PC-3 (cell line): ENCODE data around the gene DAPK1. TPM values are rescaled to one million over a fixed set of nuclear protein-coding genes. Genes with fewer than 3 reads are reported as not detected.

ENCODE experiments used
- ATAC-seq: fragments of 200-7000 bp; cut with Tn5 transposase; 2 replicates; pipeline ENCODE4 v1.9.1; 2020; ENCODE audit warnings: mild to moderate bottlenecking, moderate library complexity
- BruUV-seq: library from RNA; stranded (reverse); fragments of 400-500 nt; replicated peaks from 2 replicates; lab custom pipeline; 2021; lab: Mats Ljungman, UMichigan
- CTCF ChIA-PET: fragments of 300-600 bp; sonication (Branson Sonifier 250); formaldehyde crosslinking; loops from one replicate; lab custom pipeline; 2022; ENCODE audit warnings: antibody characterized with exemption; lab: Charles Lee
- POLR2A ChIA-PET: fragments of 300-600 bp; sonication (Branson Sonifier 250); formaldehyde crosslinking; loops from one replicate; lab custom pipeline; 2022; ENCODE audit warnings: antibody characterized with exemption; ENCODE audit not compliant: unreplicated experiment; lab: Charles Lee
- DNase-seq: peaks from one replicate; pipeline ENCODE4 v3.0.0-alpha.2; 2015
- H2AFZ ChIP-seq: fragments of 300-600 bp; sonication (generic); 2 replicates; pipeline ENCODE4 v1.6.0; 2016; ENCODE audit warnings: antibody characterized with exemption, low read length
- H3F3A ChIP-seq: fragments of 300-600 bp; sonication (generic); one replicate; pipeline ENCODE4 v1.6.0; 2017; ENCODE audit warnings: antibody characterized with exemption, low read length, control low read depth, mild to moderate bottlenecking; ENCODE audit not compliant: unreplicated experiment
- H3K27ac ChIP-seq: fragments of 300-600 bp; sonication (generic); 2 replicates; pipeline ENCODE4 v1.5.1; 2016; ENCODE audit warnings: mild to moderate bottlenecking, low read length
- H3K27me3 ChIP-seq: fragments of 300-600 bp; sonication (generic); 2 replicates; pipeline ENCODE4 v1.6.1; 2016; ENCODE audit warnings: low read length, mixed read lengths
- H3K36me3 ChIP-seq: fragments of 300-600 bp; sonication (generic); 2 replicates; pipeline ENCODE4 v1.6.1; 2016; ENCODE audit warnings: low read depth, mixed run types, low read length, mixed read lengths
- H3K4me1 ChIP-seq: fragments of 300-600 bp; sonication (generic); 2 replicates; pipeline ENCODE4 v1.5.1; 2016; ENCODE audit warnings: low read length; ENCODE audit not compliant: insufficient read depth
- H3K4me2 ChIP-seq: fragments of 300-600 bp; sonication (generic); 2 replicates; pipeline ENCODE4 v1.6.0; 2016; ENCODE audit warnings: low read length
- H3K4me3 ChIP-seq: fragments of 300-600 bp; sonication (generic); 2 replicates; pipeline ENCODE4 v1.5.1; 2016; ENCODE audit warnings: mild to moderate bottlenecking, low read length, mixed read lengths
- H3K79me2 ChIP-seq: fragments of 300-600 bp; sonication (generic); 2 replicates; pipeline ENCODE4 v1.6.1; 2017; ENCODE audit warnings: low read length, mixed read lengths
- H3K9ac ChIP-seq: fragments of 300-600 bp; sonication (generic); 2 replicates; pipeline ENCODE4 v1.6.0; 2016; ENCODE audit warnings: mild to moderate bottlenecking, low read length
- H3K9me2 ChIP-seq: fragments of 300-600 bp; sonication (generic); replicated peaks from 2 replicates; pipeline ENCODE4 v1.6.1; 2016; ENCODE audit warnings: mixed run types, low read length, mixed read lengths
- H3K9me3 ChIP-seq: fragments of 300-600 bp; sonication (generic); 2 replicates; pipeline ENCODE4 v1.6.1; 2016; ENCODE audit warnings: low read length, mixed read lengths
- H4K20me1 ChIP-seq: fragments of 300-600 bp; sonication (generic); 2 replicates; pipeline ENCODE4 v1.6.1; 2016; ENCODE audit warnings: low read length, mixed read lengths
- EZH2 ChIP-seq: fragments of 300-600 bp; sonication (generic); IDR thresholded peaks from one replicate; pipeline ENCODE4 v1.6.1; 2017; ENCODE audit warnings: antibody characterized with exemption, mild to moderate bottlenecking, low read length; ENCODE audit not compliant: unreplicated experiment
- EZH2phosphoT487 ChIP-seq: fragments of 300-600 bp; sonication (generic); IDR thresholded peaks from 2 replicates; pipeline ENCODE4 v1.6.1; 2018; ENCODE audit warnings: mild to moderate bottlenecking, antibody characterized with exemption, low read length, borderline replicate concordance
- intact Hi-C: fragments of 100-400 bp; cut with micrococcal nuclease; formaldehyde crosslinking; loops from 2 replicates; pipeline ENCODE4 v1.9.0; 2023
- total RNA-seq: library from RNA; depleted of rRNA; stranded (reverse); fragments of >200 nt; gene quantifications from 2 replicates; pipeline ENCODE4 v1.2.3, GENCODE V29; 2014
- TF ChIP-seq, protein P1 (sequence below): fragments of 300-600 bp; sonication (generic); conservative IDR thresholded peaks from 2 replicates; pipeline ENCODE4 v1.5.1; 2017; ENCODE audit warnings: antibody characterized with exemption, low read depth, mild to moderate bottlenecking, low read length

The DAPK1 gene
- total RNA-seq, 1 experiment from 2014 or later = not detected

GRCh38 chr9:87491523-87491922 lies 6.1 kb upstream of the DAPK1 start:
- Histone ChIP-seq H3K27ac (no peak overlapping the region), H4K20me1 (no peaks in the 10 kb centered on the region), H3K4me2 (no peak overlapping the region), H3K9me2 (no peaks in the 10 kb centered on the region), H3K9me3 (no peaks in the 10 kb centered on the region), H3K36me3 (no peaks in the 10 kb centered on the region), H3K27me3 (0 out of 2 replicates have a peak, but pooled peaks cover 4% of the 10 kb centered on the region), H3K4me1 (no peaks in the 10 kb centered on the region), H3F3A (no peaks in the 10 kb centered on the region), H3K9ac (no peak overlapping the region), H2AFZ (no peak overlapping the region), H3K79me2 (no peaks in the 10 kb centered on the region), H3K4me3 (no peak overlapping the region)
- no TSS peak for BruUV-seq
- ChIA-PET POLR2A (no interaction called here), CTCF (no interaction called here)
- ATAC-seq (no peak), DNase-seq (no peak)
- TF ChIP-seq EZH2 (no peak), EZH2phosphoT487 (no peak)
- TF ChIP-seq, protein P1, sequence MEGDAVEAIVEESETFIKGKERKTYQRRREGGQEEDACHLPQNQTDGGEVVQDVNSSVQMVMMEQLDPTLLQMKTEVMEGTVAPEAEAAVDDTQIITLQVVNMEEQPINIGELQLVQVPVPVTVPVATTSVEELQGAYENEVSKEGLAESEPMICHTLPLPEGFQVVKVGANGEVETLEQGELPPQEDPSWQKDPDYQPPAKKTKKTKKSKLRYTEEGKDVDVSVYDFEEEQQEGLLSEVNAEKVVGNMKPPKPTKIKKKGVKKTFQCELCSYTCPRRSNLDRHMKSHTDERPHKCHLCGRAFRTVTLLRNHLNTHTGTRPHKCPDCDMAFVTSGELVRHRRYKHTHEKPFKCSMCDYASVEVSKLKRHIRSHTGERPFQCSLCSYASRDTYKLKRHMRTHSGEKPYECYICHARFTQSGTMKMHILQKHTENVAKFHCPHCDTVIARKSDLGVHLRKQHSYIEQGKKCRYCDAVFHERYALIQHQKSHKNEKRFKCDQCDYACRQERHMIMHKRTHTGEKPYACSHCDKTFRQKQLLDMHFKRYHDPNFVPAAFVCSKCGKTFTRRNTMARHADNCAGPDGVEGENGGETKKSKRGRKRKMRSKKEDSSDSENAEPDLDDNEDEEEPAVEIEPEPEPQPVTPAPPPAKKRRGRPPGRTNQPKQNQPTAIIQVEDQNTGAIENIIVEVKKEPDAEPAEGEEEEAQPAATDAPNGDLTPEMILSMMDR = no peak
- intact Hi-C loops = no loop called here

DNA sequence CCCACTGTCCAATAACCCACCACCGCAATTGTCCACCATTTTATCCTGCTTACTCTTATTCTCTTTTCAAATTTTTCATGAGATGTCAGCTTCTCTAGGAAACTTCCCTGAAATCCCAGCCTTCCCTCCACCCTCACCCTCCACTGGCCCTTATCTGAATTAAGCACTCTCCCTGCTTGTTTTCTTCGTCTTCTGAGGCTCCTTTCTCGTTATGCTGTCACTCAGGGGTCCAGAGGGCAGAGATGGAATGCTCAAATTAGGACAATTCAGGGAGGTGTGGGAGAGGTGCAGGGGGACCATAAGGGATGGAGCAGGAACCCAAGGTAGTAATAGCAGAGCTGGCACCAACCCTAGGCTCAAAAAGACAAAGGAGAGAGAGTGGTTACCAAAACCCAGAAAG lies 5.0 kb upstream of the DAPK1 start:
- Histone ChIP-seq H3K9ac (no peak overlapping the region), H3K9me3 (no peaks in the 10 kb centered on the region), H3K4me1 (no peaks in the 10 kb centered on the region), H3K4me3 (no peak overlapping the region), H4K20me1 (no peaks in the 10 kb centered on the region), H3K27ac (no peak overlapping the region), H2AFZ (no peak overlapping the region), H3K27me3 (peaks cover 12% of the 10 kb centered on the region; the same call in 1 of the 2 replicates), H3K9me2 (no peaks in the 10 kb centered on the region), H3K79me2 (no peaks in the 10 kb centered on the region), H3K36me3 (no peaks in the 10 kb centered on the region), H3F3A (no peaks in the 10 kb centered on the region), H3K4me2 (no peak overlapping the region)
- DNase-seq = no peak
- BruUV-seq = no TSS peak
- no peak for TF ChIP-seq EZH2
- TF ChIP-seq EZH2phosphoT487 = no peak
- TF ChIP-seq, protein P1 = no peak
- ChIA-PET POLR2A (no interaction called here), CTCF (no interaction called here)
- ATAC-seq = no peak
- intact Hi-C loops = no loop called here

- DNase-seq = no peak
- BruUV-seq = no TSS peak
- CTCF ChIA-PET = no interaction called here
- Histone ChIP-seq H3K4me1 (no peaks in the 10 kb centered on the region), H2AFZ (no peak overlapping the region), H3K4me3 (no peak overlapping the region), H3K4me2 (no peak overlapping the region), H3K9me3 (no peaks in the 10 kb centered on the region), H3K9ac (no peak overlapping the region), H3K9me2 (no peaks in the 10 kb centered on the region), H3K27me3 (peaks cover 34% of the 10 kb centered on the region), H3K36me3 (no peaks in the 10 kb centered on the region), H3K79me2 (no peaks in the 10 kb centered on the region), H3K27ac (no peak overlapping the region), H3F3A (no peaks in the 10 kb centered on the region), H4K20me1 (no peaks in the 10 kb centered on the region)
- TF ChIP-seq EZH2 (no peak), EZH2phosphoT487 (no peak)
- TF ChIP-seq, protein P1 = no peak
- POLR2A ChIA-PET = no interaction called here
- ATAC-seq = no peak
- intact Hi-C loops = no loop called here
These were observed 2.6 kb upstream of the DAPK1 start for GRCh38 chr9:87494970-87495471.
